ENCODE data around the gene KCNK15. TPM values are rescaled to one million over a fixed set of nuclear protein-coding genes. Genes with fewer than 3 reads are reported as not detected.

Gene KCNK15
- total and polyA plus RNA-seq, 12 donors = 0.13 to 0.82 (median 0.38) TPM

DNA sequence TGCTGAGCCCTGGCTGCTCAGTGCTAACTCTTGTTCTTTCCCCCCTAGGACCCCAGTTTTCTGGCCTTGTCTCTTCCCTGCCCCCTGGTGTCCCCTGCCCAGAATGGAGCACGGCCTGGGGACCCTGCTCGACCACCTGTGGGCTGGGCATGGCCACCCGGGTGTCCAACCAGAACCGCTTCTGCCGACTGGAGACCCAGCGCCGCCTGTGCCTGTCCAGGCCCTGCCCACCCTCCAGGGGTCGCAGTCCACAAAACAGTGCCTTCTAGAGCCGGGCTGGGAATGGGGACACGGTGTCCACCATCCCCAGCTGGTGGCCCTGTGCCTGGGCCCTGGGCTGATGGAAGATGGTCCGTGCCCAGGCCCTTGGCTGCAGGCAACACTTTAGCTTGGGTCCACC, 18.6 kb upstream of the KCNK15 start:
- Histone ChIP-seq H3K4me3 (no peak overlapping the region), H3K27me3 (no peaks in the 10 kb centered on the region), H3K36me3 (no peaks in the 10 kb centered on the region), H3K4me1 (peaks cover 3 to 31% (median 14%) of the 10 kb centered on the region in 9 donors), H3K27ac (no peak overlapping the region), H3K9me3 (no peaks in the 10 kb centered on the region)
- intact Hi-C loops (cut with DNase I) = no loop called here
- ATAC-seq (peak in 1 of 8 donors; percentile 8), DNase-seq (no peak)
- WGBS, 2 donors = 85 to 89% methylated on average over 11 of the region's 11 CpGs
- TF ChIP-seq, protein P1, sequence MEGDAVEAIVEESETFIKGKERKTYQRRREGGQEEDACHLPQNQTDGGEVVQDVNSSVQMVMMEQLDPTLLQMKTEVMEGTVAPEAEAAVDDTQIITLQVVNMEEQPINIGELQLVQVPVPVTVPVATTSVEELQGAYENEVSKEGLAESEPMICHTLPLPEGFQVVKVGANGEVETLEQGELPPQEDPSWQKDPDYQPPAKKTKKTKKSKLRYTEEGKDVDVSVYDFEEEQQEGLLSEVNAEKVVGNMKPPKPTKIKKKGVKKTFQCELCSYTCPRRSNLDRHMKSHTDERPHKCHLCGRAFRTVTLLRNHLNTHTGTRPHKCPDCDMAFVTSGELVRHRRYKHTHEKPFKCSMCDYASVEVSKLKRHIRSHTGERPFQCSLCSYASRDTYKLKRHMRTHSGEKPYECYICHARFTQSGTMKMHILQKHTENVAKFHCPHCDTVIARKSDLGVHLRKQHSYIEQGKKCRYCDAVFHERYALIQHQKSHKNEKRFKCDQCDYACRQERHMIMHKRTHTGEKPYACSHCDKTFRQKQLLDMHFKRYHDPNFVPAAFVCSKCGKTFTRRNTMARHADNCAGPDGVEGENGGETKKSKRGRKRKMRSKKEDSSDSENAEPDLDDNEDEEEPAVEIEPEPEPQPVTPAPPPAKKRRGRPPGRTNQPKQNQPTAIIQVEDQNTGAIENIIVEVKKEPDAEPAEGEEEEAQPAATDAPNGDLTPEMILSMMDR (IDR thresholded peaks at IDR 0.05) = no peak

DNA sequence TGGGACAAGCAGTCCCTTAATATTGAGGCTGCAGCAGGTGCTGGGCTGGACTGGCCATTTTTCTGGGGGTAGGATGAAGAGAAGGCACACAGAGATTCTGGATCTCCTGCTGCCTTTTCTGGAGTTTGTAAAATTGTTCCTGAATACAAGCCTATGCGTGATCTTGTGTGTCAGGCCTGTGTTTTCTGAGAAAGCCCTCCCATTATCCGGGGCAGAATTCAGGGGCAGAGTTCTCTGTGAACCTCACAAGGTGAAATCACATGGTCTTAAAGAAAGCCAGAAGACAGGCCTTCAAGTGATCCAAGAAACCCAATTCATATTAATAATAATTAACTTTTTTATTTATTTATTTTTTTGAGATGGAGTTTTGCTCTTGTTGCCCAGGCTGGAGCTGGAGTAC, 18.0 kb upstream of the KCNK15 start:
- no peaks in the 10 kb centered on the region for H3K9me3 ChIP-seq
- intact Hi-C loops (cut with DNase I) = no loop called here
- ATAC-seq (no peak), DNase-seq (no peak)
- no peaks in the 10 kb centered on the region for H3K27me3 ChIP-seq
- TF ChIP-seq, protein P1 (IDR thresholded peaks at IDR 0.05) = no peak
- no peaks in the 10 kb centered on the region for H3K36me3 ChIP-seq
- H3K4me1 ChIP-seq = peaks cover 3 to 31% (median 14%) of the 10 kb centered on the region in 9 donors
- no peak overlapping the region for H3K4me3 ChIP-seq
- H3K27ac ChIP-seq = peak overlapping the region in 2 of 10 donors; percentile 15 to 73
- 86 to 89% methylated on average over 2 of the region's 2 CpGs for WGBS, 2 donors

DNA sequence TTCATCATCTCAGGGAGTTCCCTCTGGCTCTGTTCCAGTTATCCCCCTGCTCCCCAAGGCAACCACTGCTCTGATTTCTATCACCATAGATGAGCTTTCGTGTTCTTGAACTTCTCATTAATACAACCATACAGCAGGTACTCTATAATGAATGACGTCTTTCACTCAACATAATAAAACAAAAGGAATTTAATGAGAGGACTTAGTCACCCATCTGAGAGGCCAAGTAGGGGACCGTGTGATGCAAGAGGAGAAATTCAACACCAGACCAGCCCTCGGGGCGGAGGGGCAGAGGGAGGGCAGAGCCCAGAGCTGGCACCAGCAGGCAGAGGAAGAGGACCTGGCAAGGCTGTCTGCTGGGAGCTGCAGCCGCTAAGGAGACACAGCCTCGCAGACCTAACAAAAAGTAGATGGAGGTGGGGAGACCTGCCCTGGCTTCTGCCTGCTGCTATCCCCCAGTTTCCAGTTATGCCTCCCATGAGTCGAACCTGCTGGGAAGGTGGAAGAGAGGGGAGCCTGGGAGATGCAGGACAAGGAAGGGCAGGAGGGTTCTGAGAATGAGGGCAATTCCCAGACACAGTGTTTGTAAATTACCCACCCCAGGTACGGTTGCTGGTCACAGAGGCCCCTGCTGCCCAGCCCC, 16.7 kb upstream of the KCNK15 start:
- H3K9me3 ChIP-seq = no peaks in the 10 kb centered on the region
- DNase-seq (peak; percentile 62 to 71), ATAC-seq (peak; percentile 71 to 93 (median 86))
- TF ChIP-seq, protein P1 (IDR thresholded peaks at IDR 0.05) = no peak
- H3K27ac ChIP-seq = peak overlapping the region in 9 of 10 donors; percentile 42 to 74 (median 56)
- H3K27me3 ChIP-seq = no peaks in the 10 kb centered on the region
- H3K36me3 ChIP-seq = no peaks in the 10 kb centered on the region
- peaks cover 3 to 35% (median 18%) of the 10 kb centered on the region in 9 donors for H3K4me1 ChIP-seq
- intact Hi-C loops (cut with DNase I) = no loop called here
- no peak overlapping the region for H3K4me3 ChIP-seq
- 16 to 29% methylated on average over 9 of the region's 9 CpGs for WGBS, 2 donors

DNA sequence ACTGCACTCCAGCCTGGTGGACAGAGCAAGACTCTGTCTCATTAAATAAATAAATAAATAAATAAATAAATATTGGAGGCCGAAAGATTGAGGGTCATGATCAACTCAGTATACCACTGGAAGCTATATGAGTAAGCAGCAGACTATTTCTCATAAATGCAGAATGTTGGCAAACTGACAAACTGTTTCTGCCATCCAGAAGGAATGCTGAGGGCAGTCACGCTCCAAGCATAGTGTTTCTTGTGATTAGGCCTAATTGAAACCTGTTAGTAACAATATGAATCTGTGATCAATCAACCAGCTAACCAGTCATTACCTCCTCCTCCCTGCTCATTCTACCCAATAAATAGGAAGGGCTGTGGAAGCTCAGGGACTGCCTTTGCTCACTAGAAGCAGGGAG, 15.2 kb upstream of the KCNK15 start:
- Histone ChIP-seq H3K27ac (peak overlapping the region in 5 of 10 donors; percentile 20 to 74 (median 64)), H3K27me3 (no peaks in the 10 kb centered on the region), H3K4me3 (no peak overlapping the region), H3K4me1 (peaks cover 3 to 35% (median 22%) of the 10 kb centered on the region in 9 donors), H3K36me3 (no peaks in the 10 kb centered on the region), H3K9me3 (no peaks in the 10 kb centered on the region)
- intact Hi-C loops (cut with DNase I) = loop anchor here in 6 of 10 donors (5.0 to 10.0 kb wide), 8 partner anchors 116 to 516 kb away; partner anchors contain the start of gene OSER1 (in 1 of the 6)
- DNase-seq = no peak
- no peak for ATAC-seq
- TF ChIP-seq, protein P1 (IDR thresholded peaks at IDR 0.05) = no peak
- 78 to 84% methylated on average over 2 of the region's 2 CpGs for WGBS, 2 donors
